GM12874 (cell line): Measurements from ENCODE around the gene RGS3.

ENCODE experiments used
- CTCF ChIP-seq: IDR thresholded peaks from 2 replicates; pipeline ENCODE4 v1.5.1; 2011; ENCODE audit warnings: low read depth, mild to moderate bottlenecking, control low read depth, low read length, moderate library complexity; ENCODE audit not compliant: insufficient read depth

The RGS3 gene

GRCh38 chr9:113522419-113522818 lies 58.9 kb downstream of the RGS3 start:
- TF ChIP-seq CTCF: no peak

GRCh38 chr9:113522858-113523257 lies 59.3 kb downstream of the RGS3 start:
- TF ChIP-seq CTCF: no peak

- no peak for TF ChIP-seq CTCF
Observed at GRCh38 chr9:113523421-113524141, 60.1 kb downstream of the RGS3 start.

GRCh38 chr9:113524468-113524867 lies 60.9 kb downstream of the RGS3 start:
- no peak for TF ChIP-seq CTCF

- no peak for TF ChIP-seq CTCF
Observed at GRCh38 chr9:113525205-113525604, 61.7 kb downstream of the RGS3 start.

GRCh38 chr9:113525831-113526230 lies 62.3 kb downstream of the RGS3 start:
- TF ChIP-seq CTCF: no peak

GRCh38 chr9:113526231-113526746 lies 62.8 kb downstream of the RGS3 start:
- TF ChIP-seq CTCF: no peak
